K562 (cell line): ENCODE results near the gene ZNF32. TPM values are rescaled to one million over a fixed set of nuclear protein-coding genes. Genes with fewer than 3 reads are reported as not detected.

ENCODE experiments used
- ARNT ChIP-seq, 2 experiments: fragments of 450-650 bp; IDR thresholded peaks; 2 replicates each; pipeline ENCODE4 v1.6.1; 2016; ENCODE audit warnings: mild to moderate bottlenecking in 1 of 2
- BHLHE40 ChIP-seq: IDR thresholded peaks from 2 replicates; pipeline ENCODE4 v1.6.1; 2011; ENCODE audit warnings: low read length, improper control_type of control experiment
- CHD1 ChIP-seq: fragments of 200-600 bp; sonication (generic); IDR thresholded peaks from one replicate; pipeline ENCODE4 v1.6.1; 2012; ENCODE audit warnings: mild to moderate bottlenecking, moderate library complexity, low read length, inconsistent platforms
- EGR1 ChIP-seq: fragments of 450-650 bp; conservative IDR thresholded peaks from 2 replicates; pipeline ENCODE4 v1.6.1; 2017; ENCODE audit warnings: mild to moderate bottlenecking
- GABPA ChIP-seq: fragments of 200-800 bp; sonication (Bioruptor generic); conservative IDR thresholded peaks from 2 replicates; pipeline ENCODE4 v1.6.1; 2016; ENCODE audit warnings: low read depth, missing genetic modification characterization, missing compliant biosample characterization
- HCFC1 ChIP-seq: IDR thresholded peaks from 2 replicates; pipeline ENCODE4 v1.6.1; 2012; ENCODE audit warnings: low read depth, low read length, improper control_type of control experiment
- HNRNPL ChIP-seq: fragments of 200-400 bp; formaldehyde crosslinking; IDR thresholded peaks from 2 replicates; pipeline ENCODE4 v1.6.1; 2017; ENCODE audit warnings: low read depth, mild to moderate bottlenecking, low read length
- IRF1 ChIP-seq: sonication (generic); formaldehyde crosslinking; IDR thresholded peaks from 2 replicates; pipeline ENCODE4 v1.8.0; 2022; ENCODE audit warnings: missing genetic modification reagents, mild to moderate bottlenecking, borderline replicate concordance
- KLF1 ChIP-seq: fragments of 450-650 bp; IDR thresholded peaks from 2 replicates; pipeline ENCODE4 v1.6.1; 2016; ENCODE audit warnings: missing genetic modification characterization, missing compliant biosample characterization
- MYNN ChIP-seq, 2 experiments: sonication (generic); formaldehyde crosslinking in 1 of 2; IDR thresholded peaks; 2 replicates each; pipeline versions ENCODE4 v1.5.0 to v1.6.1; 2016 to 2020; ENCODE audit warnings: antibody characterized with exemption in 1 of 2, missing genetic modification reagents in 1 of 2
- SIX5 ChIP-seq, 2 experiments: IDR thresholded peaks; 2 replicates each; pipeline ENCODE4 v1.6.1; 2011; ENCODE audit warnings: low read length in 2 of 2, borderline replicate concordance in 1 of 2, low read depth in 1 of 2, mild to moderate bottlenecking in 1 of 2, moderate library complexity in 1 of 2; ENCODE audit not compliant: insufficient read depth in 1 of 2
- SLC30A9 ChIP-seq: fragments of 250-450 bp; sonication (Bioruptor Pico); IDR thresholded peaks from 2 replicates; pipeline ENCODE4 v1.8.0; 2022; ENCODE audit warnings: mild to moderate bottlenecking, moderate library complexity
- SMAD4 ChIP-seq: fragments of 250-450 bp; sonication (Bioruptor Pico); conservative IDR thresholded peaks from 2 replicates; pipeline ENCODE4 v1.8.0; 2021; ENCODE audit warnings: inconsistent platforms, mild to moderate bottlenecking, moderate library complexity
- SMARCA5 ChIP-seq: fragments of 450-650 bp; IDR thresholded peaks from 2 replicates; pipeline ENCODE4 v1.6.1; 2016
- SMC3 ChIP-seq: conservative IDR thresholded peaks from 2 replicates; pipeline ENCODE4 v1.6.1; 2011; ENCODE audit warnings: low read depth, low read length, improper control_type of control experiment; ENCODE audit not compliant: insufficient read depth
- TAF1 ChIP-seq: IDR thresholded peaks from 2 replicates; pipeline ENCODE4 v1.6.1; 2011; ENCODE audit warnings: mild to moderate bottlenecking, low read length, moderate library complexity; ENCODE audit not compliant: insufficient read depth, control insufficient read depth, severe bottlenecking; ENCODE audit errors: extremely low read depth
- TEAD4 ChIP-seq, 2 experiments: sonication (generic) in 1 of 2; formaldehyde crosslinking in 1 of 2; IDR thresholded peaks; 2 replicates each; pipeline versions ENCODE4 v1.6.1 to v1.8.0; 2012 to 2022; ENCODE audit warnings: borderline replicate concordance in 1 of 2, inconsistent platforms in 1 of 2, low read length in 1 of 2, mild to moderate bottlenecking in 1 of 2, missing genetic modification reagents in 1 of 2
- ZBTB34 ChIP-seq: fragments of 250-450 bp; sonication (Bioruptor Pico); IDR thresholded peaks from 2 replicates; pipeline ENCODE4 v1.8.0; 2021; ENCODE audit warnings: mild to moderate bottlenecking, moderate library complexity
- ZNF232 ChIP-seq: sonication (generic); formaldehyde crosslinking; IDR thresholded peaks from 2 replicates; pipeline ENCODE4 v1.8.0; 2022; ENCODE audit warnings: mild to moderate bottlenecking, missing genetic modification reagents
- ZNF354B ChIP-seq: fragments of 250-450 bp; sonication (Bioruptor Pico); IDR thresholded peaks from 2 replicates; pipeline ENCODE4 v1.4.0; 2020
- ZNF551 ChIP-seq: fragments of 250-450 bp; sonication (Bioruptor Pico); IDR thresholded peaks from 2 replicates; pipeline ENCODE4 v1.5.0; 2021; ENCODE audit warnings: mild to moderate bottlenecking, moderate library complexity
- ZNF583 ChIP-seq: fragments of 250-450 bp; sonication (Bioruptor Pico); IDR thresholded peaks from 2 replicates; pipeline ENCODE4 v1.4.0; 2020
- polyA plus RNA-seq, 8 experiments: library from polyadenylated mRNA; depleted of rRNA in 4 of 8; stranded (reverse) in 5 of 8; unstranded in 3 of 8; fragments of >200 nt; fragmentation: Nextera tagmentation in 2 of 8; fragmentation: Illumina TruSeq in 1 of 8; extraction: Ambion mirVana in 2 of 8; extraction: Trizol in 1 of 8; gene quantifications; 2 replicates each; pipeline versions ENCODE4 v1.2.1 to v1.2.3, GENCODE V29; 2011 to 2014; ENCODE audit warnings: inconsistent platforms in 1 of 8, missing spikeins in 1 of 8
- total RNA-seq, 7 experiments: library from RNA; depleted of rRNA in 6 of 7; stranded (reverse); fragments of >200 nt in 6 of 7; fragmentation: Illumina TruSeq in 2 of 7; extraction: Trizol in 2 of 7; gene quantifications; 2 replicates each; pipeline versions ENCODE4 v1.2.1 to v1.2.3, GENCODE V29; 2011 to 2021; ENCODE audit warnings: low replicate concordance in 1 of 7
- TF ChIP-seq, protein P1 (sequence below): fragments of 150-350 bp; IDR thresholded peaks from 2 replicates; pipeline ENCODE4 v1.6.1; 2014; ENCODE audit warnings: low read depth, mild to moderate bottlenecking, low read length, borderline replicate concordance

Gene ZNF32
- total and polyA plus RNA-seq, 9 of the 15 experiments (the other 6 are each of a cell fraction or from before 2014, with no cell fraction given) = 17.3 to 57.0 (median 26.3) TPM

- TF ChIP-seq EGR1 (peak; percentile 70), MYNN (IDR thresholded peaks at IDR 0.05) (no peak), MYNN (CRISPR knock-in tag; IDR thresholded peaks at IDR 0.05) (0 out of 2 replicates have a peak, but pooled peaks have one; percentile 6), TAF1 (peak; percentile 53), ZNF232 (no peak), KLF1 (tag) (no peak), BHLHE40 (peak; percentile 74), SMC3 (no peak), IRF1 (CRISPR knock-in tag) (no peak), SLC30A9 (CRISPR knock-in tag) (no peak), HNRNPL (peak; percentile 64), HCFC1 (peak; percentile 98), SMAD4 (CRISPR knock-in tag) (peak; percentile 81), SMARCA5 (no peak), ARNT (IDR thresholded peaks at IDR 0.05) (no peak), CHD1 (no peak), ZNF583 (CRISPR knock-in tag) (no peak), GABPA (tag) (peak; percentile 60; the same call in 1 of the 2 replicates), SIX5 (IDR thresholded peaks at IDR 0.05; ENCODE audit: borderline replicate concordance in 1 of 2, insufficient read depth in 1 of 2, low read depth in 1 of 2, low read length in 2 of 2) (peak; percentile 92 to 94), ZNF354B (CRISPR knock-in tag) (no peak), ZBTB34 (no peak), ZNF551 (no peak), TEAD4 (IDR thresholded peaks at IDR 0.05; ENCODE audit: low read length) (no peak), TEAD4 (CRISPR knock-in tag; IDR thresholded peaks at IDR 0.05; ENCODE audit: borderline replicate concordance) (0 out of 2 replicates have a peak, but pooled peaks have one; percentile 61)
- TF ChIP-seq, protein P1, sequence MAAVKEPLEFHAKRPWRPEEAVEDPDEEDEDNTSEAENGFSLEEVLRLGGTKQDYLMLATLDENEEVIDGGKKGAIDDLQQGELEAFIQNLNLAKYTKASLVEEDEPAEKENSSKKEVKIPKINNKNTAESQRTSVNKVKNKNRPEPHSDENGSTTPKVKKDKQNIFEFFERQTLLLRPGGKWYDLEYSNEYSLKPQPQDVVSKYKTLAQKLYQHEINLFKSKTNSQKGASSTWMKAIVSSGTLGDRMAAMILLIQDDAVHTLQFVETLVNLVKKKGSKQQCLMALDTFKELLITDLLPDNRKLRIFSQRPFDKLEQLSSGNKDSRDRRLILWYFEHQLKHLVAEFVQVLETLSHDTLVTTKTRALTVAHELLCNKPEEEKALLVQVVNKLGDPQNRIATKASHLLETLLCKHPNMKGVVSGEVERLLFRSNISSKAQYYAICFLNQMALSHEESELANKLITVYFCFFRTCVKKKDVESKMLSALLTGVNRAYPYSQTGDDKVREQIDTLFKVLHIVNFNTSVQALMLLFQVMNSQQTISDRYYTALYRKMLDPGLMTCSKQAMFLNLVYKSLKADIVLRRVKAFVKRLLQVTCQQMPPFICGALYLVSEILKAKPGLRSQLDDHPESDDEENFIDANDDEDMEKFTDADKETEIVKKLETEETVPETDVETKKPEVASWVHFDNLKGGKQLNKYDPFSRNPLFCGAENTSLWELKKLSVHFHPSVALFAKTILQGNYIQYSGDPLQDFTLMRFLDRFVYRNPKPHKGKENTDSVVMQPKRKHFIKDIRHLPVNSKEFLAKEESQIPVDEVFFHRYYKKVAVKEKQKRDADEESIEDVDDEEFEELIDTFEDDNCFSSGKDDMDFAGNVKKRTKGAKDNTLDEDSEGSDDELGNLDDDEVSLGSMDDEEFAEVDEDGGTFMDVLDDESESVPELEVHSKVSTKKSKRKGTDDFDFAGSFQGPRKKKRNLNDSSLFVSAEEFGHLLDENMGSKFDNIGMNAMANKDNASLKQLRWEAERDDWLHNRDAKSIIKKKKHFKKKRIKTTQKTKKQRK = no peak
These were observed at the start of gene ZNF32 (continued) for GRCh38 chr10:43648398-43649184.
